ENCODE data around the gene SYTL3. TPM values are rescaled to one million over a fixed set of nuclear protein-coding genes. Genes with fewer than 3 reads are reported as not detected.
A peak's percentile ranks its signal among the peaks of the same experiment; 100 is the strongest.

The SYTL3 gene
- total RNA-seq, 1 experiment from 2014 or later = 7.8 TPM

- Histone ChIP-seq H3K79me2 (ENCODE audit: low read depth) (peaks cover 78% of the 10 kb centered on the region), H3K27me3 (ENCODE audit: insufficient read depth, low read depth) (no peaks in the 10 kb centered on the region), H3K27ac (peak overlapping the region; percentile 85), H3K4me1 (replicated peaks; ENCODE audit: insufficient read depth) (peaks cover 44% of the 10 kb centered on the region), H2AFZ (no peak overlapping the region), H3K36me3 (ENCODE audit: low read depth) (peaks cover 33% of the 10 kb centered on the region), H3K4me2 (peak overlapping the region; percentile 89), H3F3A (ENCODE audit: insufficient read depth, low read depth) (peaks cover 67% of the 10 kb centered on the region), H3K4me3 (peak overlapping the region; percentile 68; the same call in 1 of the 2 replicates), H4K20me1 (ENCODE audit: insufficient read depth) (peaks cover 22% of the 10 kb centered on the region), H3K9me3 (ENCODE audit: insufficient read depth, low read depth) (no peaks in the 10 kb centered on the region), H3K9me2 (ENCODE audit: insufficient read depth) (no peaks in the 10 kb centered on the region)
- POLR2A ChIA-PET (ENCODE audit: unreplicated experiment) = interaction anchor here (0.5 kb wide), 1 partner anchor 18 kb away, joined by 4 read pairs; no protein-coding TSS in a partner anchor
- TF ChIP-seq CTCF (conservative IDR thresholded peaks at IDR 0.05) = no peak
- TF ChIP-seq EZH2 (IDR thresholded peaks at IDR 0.05; ENCODE audit: low read depth) = no peak
- intact Hi-C loops (cut with micrococcal nuclease; ENCODE audit: unreplicated experiment) = loop anchor here (10.0 kb wide), 3 partner anchors 213 to 877 kb away; no protein-coding TSS in a partner anchor
- no TSS peak for BruUV-seq (replicated peaks)
- peak; percentile 58 to 93 for DNase-seq
- CTCF ChIA-PET = interaction anchor here (0.6 to 1.0 kb wide), 2 partner anchors 18 to 32 kb away, joined by 3 to 4 read pairs; no protein-coding TSS in a partner anchor
Observed at GRCh38 chr6:158642097-158642601, 7.7 kb upstream of the SYTL3 start.

DNA sequence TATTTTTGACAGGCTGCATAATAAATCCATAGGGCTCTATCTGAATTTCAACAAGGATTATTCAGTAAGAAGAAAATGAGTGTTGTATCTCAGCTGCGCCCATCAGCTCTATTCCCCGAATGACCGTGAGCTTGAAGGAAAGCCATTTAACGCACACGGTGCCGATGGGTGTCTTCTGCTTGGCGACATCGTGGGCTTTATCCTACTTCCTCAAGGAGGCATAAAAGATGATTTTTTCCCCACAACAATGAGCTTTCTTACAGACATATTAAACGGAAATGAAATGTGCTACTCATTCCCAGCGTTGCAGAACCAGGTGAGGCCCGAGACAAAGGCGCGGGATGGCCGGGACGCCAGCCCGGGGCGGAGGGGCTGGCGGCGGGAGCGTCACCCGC is 6.0 kb upstream of the SYTL3 start:
- H3K27ac ChIP-seq = peak overlapping the region; percentile 85
- TF ChIP-seq EZH2 (IDR thresholded peaks at IDR 0.05; ENCODE audit: low read depth) = no peak
- no peak for TF ChIP-seq CTCF (conservative IDR thresholded peaks at IDR 0.05)
- H3K4me1 ChIP-seq (replicated peaks; ENCODE audit: insufficient read depth) = peaks cover 58% of the 10 kb centered on the region
- no peaks in the 10 kb centered on the region for H3K27me3 ChIP-seq (ENCODE audit: insufficient read depth, low read depth)
- POLR2A ChIA-PET (ENCODE audit: unreplicated experiment) = interaction anchor here (0.6 to 0.8 kb wide), 3 partner anchors 225 to 1422 kb away, joined by 3 to 8 read pairs (median 4); no protein-coding TSS in a partner anchor
- no peaks in the 10 kb centered on the region for H3K9me2 ChIP-seq (ENCODE audit: insufficient read depth)
- H3K36me3 ChIP-seq (ENCODE audit: low read depth) = peaks cover 29% of the 10 kb centered on the region
- CTCF ChIA-PET = no interaction called here
- H3K79me2 ChIP-seq (ENCODE audit: low read depth) = peaks cover 70% of the 10 kb centered on the region
- peak overlapping the region; percentile 89 for H3K4me2 ChIP-seq
- H3K4me3 ChIP-seq = peak overlapping the region; percentile 68
- H2AFZ ChIP-seq = 0 out of 2 replicates have a peak overlapping the region, but pooled peaks have one; percentile 72
- peaks cover 66% of the 10 kb centered on the region for H3F3A ChIP-seq (ENCODE audit: insufficient read depth, low read depth)
- intact Hi-C loops (cut with micrococcal nuclease; ENCODE audit: unreplicated experiment) = loop anchor here (2.0 to 10.0 kb wide), 4 partner anchors 23 to 879 kb away; no protein-coding TSS in a partner anchor
- no TSS peak for BruUV-seq (replicated peaks)
- no peaks in the 10 kb centered on the region for H3K9me3 ChIP-seq (ENCODE audit: insufficient read depth, low read depth)
- no peak for DNase-seq
- H4K20me1 ChIP-seq (ENCODE audit: insufficient read depth) = peaks cover 16% of the 10 kb centered on the region

DNA sequence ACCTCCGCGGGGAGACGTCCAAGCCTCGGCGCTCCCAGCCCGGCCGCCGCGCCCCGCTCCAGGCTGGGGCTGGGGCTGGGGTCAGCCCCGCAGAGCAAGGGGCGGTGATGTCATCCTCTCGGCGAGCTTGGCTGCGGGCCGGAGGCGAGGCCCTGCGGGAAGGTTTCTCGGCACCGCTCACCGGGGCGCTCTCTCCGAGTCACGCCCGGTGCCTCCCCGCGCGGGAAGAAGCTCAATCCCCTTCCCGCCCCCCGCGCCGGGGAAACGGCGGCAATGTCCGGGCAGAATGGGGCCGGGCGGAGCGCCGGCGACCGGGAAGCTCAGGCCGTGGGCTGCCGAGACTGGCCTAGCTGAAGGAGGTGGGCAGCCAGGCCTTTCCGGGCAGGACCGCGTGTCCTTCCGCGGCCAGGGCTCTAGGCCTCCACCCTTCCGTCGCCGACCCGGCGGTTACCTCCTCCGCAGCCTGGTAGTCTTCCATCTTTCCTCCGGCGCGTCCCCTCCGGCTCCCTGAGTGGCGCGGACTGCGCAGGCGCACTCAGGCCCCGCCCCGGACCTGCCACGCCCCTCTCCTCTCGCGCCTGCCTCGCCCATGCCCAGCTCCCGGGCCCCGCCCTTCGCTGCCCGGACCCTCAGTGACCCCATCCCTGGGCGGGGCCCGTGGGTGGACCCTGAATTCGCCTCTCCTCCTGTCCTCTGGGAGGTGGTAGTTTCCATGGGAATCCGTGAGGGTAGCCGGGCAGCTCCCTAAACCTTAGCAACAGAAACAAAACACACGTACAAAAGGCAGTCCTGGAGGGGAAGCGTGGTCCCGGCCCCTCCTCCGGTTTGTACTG is 5.4 kb upstream of the SYTL3 start, which contains the start of gene DYNLT1:
DYNLT1 (minus strand) TSS at position 513 of the 833 bp plus-strand sequence; CDS start at position 478, 35 bp downstream.
- H3K9me2 ChIP-seq (ENCODE audit: insufficient read depth) = no peaks in the 10 kb centered on the region
- H4K20me1 ChIP-seq (ENCODE audit: insufficient read depth) = peaks cover 16% of the 10 kb centered on the region
- TF ChIP-seq EZH2 (IDR thresholded peaks at IDR 0.05; ENCODE audit: low read depth) = no peak
- no peak for TF ChIP-seq CTCF (conservative IDR thresholded peaks at IDR 0.05)
- peaks cover 23% of the 10 kb centered on the region for H3K36me3 ChIP-seq (ENCODE audit: low read depth)
- H3K4me2 ChIP-seq = peak within 1 kb of the TSS; percentile 89
- peaks cover 64% of the 10 kb centered on the region for H3K4me1 ChIP-seq (replicated peaks; ENCODE audit: insufficient read depth)
- peaks cover 70% of the 10 kb centered on the region for H3K79me2 ChIP-seq (ENCODE audit: low read depth)
- DNase-seq = peak; percentile 93
- no peaks in the 10 kb centered on the region for H3K9me3 ChIP-seq (ENCODE audit: insufficient read depth, low read depth)
- ChIA-PET CTCF (interaction anchor here (1.0 kb wide), 1 partner anchor 16 kb away, joined by 3 read pairs; no protein-coding TSS in a partner anchor), POLR2A (ENCODE audit: unreplicated experiment) (interaction anchor here (0.6 to 0.8 kb wide), 7 partner anchors 15 to 1423 kb away, joined by 3 to 8 read pairs (median 3); no protein-coding TSS in a partner anchor)
- peak within 1 kb of the TSS; percentile 85 for H3K27ac ChIP-seq
- no peaks in the 10 kb centered on the region for H3K27me3 ChIP-seq (ENCODE audit: insufficient read depth, low read depth)
- intact Hi-C loops (cut with micrococcal nuclease; ENCODE audit: unreplicated experiment) = loop anchor here (2.0 to 10.0 kb wide), 5 partner anchors 22 to 880 kb away; no protein-coding TSS in a partner anchor
- peak within 1 kb of the TSS; percentile 68 for H3K4me3 ChIP-seq
- H2AFZ ChIP-seq = peak within 1 kb of the TSS; percentile 72
- TSS peak; percentile 52 for BruUV-seq (replicated peaks)
- peaks cover 63% of the 10 kb centered on the region for H3F3A ChIP-seq (ENCODE audit: insufficient read depth, low read depth)
